ENCODE measurements around the gene GSK3A.
"Not testable (repeated sequence)": the region's sequence is repeated elsewhere in the genome, so short reads cannot be mapped to it uniquely, and the experiment has no call there.

The GSK3A gene

DNA sequence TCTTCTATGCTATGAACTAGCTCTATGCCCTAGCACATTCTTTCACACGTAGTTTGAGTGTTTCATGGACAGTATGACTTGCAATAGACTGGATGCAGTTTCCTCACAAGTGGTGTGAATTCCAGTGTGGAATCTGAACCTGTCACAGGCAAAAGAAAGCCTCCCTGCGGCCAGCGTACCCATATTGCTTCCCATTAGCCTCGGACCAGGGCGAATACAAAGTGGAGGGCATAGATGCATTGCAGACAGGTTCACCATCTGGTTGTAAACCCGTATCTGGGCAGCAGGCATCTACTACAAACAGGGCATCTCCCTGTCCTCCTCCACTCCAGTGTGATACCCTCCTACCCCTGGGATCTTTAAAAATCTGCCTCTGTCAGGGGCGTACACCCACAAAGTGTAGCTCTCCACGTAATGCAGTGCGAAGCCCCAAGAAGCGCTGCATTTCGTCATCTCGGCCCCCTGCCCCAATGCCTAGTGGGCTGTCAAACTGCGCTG is 25.3 kb upstream of the GSK3A start (continued):
- TF ChIP-seq, protein P1, sequence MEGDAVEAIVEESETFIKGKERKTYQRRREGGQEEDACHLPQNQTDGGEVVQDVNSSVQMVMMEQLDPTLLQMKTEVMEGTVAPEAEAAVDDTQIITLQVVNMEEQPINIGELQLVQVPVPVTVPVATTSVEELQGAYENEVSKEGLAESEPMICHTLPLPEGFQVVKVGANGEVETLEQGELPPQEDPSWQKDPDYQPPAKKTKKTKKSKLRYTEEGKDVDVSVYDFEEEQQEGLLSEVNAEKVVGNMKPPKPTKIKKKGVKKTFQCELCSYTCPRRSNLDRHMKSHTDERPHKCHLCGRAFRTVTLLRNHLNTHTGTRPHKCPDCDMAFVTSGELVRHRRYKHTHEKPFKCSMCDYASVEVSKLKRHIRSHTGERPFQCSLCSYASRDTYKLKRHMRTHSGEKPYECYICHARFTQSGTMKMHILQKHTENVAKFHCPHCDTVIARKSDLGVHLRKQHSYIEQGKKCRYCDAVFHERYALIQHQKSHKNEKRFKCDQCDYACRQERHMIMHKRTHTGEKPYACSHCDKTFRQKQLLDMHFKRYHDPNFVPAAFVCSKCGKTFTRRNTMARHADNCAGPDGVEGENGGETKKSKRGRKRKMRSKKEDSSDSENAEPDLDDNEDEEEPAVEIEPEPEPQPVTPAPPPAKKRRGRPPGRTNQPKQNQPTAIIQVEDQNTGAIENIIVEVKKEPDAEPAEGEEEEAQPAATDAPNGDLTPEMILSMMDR (tag by site-specific recombination; IDR thresholded peaks at IDR 0.05) = 0 out of 2 replicates have a peak, but pooled peaks have one; percentile 20
- TF ChIP-seq IKZF3 (tag by site-specific recombination; IDR thresholded peaks at IDR 0.05) (no peak), ZNF211 (tag by site-specific recombination; IDR thresholded peaks at IDR 0.05; ENCODE audit: low read depth) (no peak), GLIS2 (tag by site-specific recombination; IDR thresholded peaks at IDR 0.05) (no peak)

DNA sequence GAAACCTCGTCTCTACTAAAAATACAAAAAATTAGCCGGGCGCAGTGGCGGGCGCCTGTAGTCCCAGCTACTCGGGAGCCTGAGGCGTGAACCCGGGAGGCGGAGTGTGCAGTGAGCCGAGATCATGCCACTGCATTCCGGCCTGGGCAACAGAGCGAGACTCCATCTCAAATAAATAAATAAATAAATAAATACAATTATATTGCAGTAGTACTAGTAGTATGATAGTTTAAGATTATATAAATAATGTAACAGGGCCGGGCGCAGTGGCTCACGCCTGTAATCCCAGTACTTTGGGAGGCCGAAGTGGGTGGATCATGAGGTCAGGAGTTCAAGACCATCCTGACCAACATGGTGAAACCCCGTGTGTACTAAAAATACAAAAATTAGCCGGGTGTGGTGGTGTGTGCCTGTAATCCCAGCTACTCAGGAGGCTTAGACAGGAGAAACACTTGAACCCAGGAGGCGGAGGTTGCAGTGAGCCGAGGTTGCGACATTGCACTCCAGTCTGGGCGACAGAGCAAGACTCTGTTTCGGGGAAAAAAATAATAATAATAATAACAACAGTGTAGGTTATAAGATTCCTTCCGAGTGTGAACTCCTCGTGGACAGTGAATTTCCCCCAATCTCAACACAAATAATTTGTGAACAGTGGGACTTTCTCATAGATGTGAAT is 24.7 kb upstream of the GSK3A start:
- H3K4me3 ChIP-seq (ENCODE audit: low read depth, low read length); H3K27ac ChIP-seq (ENCODE audit: extremely low read depth, low read depth, low read length); H3K36me3 ChIP-seq (ENCODE audit: control insufficient read depth in 2 of 2, insufficient read depth in 1 of 2, low read length in 2 of 2); H3K9me3 ChIP-seq (ENCODE audit: control insufficient read depth, insufficient read depth, low read depth, low read length): not testable (repeated sequence)
- H3K4me1 ChIP-seq (ENCODE audit: control insufficient read depth, insufficient read depth, low read length) = peaks cover 16% of the 10 kb centered on the region
- TF ChIP-seq, protein P2, sequence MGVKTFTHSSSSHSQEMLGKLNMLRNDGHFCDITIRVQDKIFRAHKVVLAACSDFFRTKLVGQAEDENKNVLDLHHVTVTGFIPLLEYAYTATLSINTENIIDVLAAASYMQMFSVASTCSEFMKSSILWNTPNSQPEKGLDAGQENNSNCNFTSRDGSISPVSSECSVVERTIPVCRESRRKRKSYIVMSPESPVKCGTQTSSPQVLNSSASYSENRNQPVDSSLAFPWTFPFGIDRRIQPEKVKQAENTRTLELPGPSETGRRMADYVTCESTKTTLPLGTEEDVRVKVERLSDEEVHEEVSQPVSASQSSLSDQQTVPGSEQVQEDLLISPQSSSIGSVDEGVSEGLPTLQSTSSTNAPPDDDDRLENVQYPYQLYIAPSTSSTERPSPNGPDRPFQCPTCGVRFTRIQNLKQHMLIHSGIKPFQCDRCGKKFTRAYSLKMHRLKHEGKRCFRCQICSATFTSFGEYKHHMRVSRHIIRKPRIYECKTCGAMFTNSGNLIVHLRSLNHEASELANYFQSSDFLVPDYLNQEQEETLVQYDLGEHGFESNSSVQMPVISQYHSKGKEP (tag by site-specific recombination; IDR thresholded peaks at IDR 0.05) = 0 out of 2 replicates have a peak, but pooled peaks have one; percentile 5
- TF ChIP-seq KLF7 (tag by site-specific recombination; IDR thresholded peaks at IDR 0.05; ENCODE audit: borderline replicate concordance) = 0 out of 2 replicates have a peak, but pooled peaks have one; percentile 4
- POLR2A ChIA-PET = interaction anchor here (0.9 to 1.7 kb wide), 7 partner anchors 9 to 24 kb away, joined by 3 to 8 read pairs (median 6); partner anchors contain the start of gene GSK3A
- CTCF ChIA-PET = interaction anchor here (0.6 to 2.0 kb wide), 6 partner anchors 12 to 155 kb away, joined by 3 to 10 read pairs (median 3); no protein-coding TSS in a partner anchor

DNA sequence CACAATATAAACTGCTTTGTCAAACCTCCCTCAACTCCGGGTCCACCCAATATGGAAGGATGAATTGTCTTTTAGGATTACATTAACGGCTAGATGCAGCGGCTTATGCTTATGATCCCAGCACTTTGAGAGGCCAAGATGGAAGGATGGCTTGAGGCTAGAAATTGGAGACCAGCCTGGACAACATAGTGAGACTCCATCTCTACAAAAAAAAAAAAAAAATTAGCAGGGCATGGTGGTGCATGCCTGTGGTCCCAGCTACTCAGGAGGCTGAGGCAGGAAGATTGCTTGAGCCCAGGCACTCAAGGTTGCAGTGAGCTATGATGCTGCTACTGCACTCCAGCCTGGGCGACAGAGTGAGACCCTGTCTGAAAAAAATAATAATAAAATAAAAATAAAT is 23.7 kb upstream of the GSK3A start:
- CTCF ChIA-PET = interaction anchor here (1.2 to 1.7 kb wide), 2 partner anchors 13 to 16 kb away, joined by 3 read pairs; no protein-coding TSS in a partner anchor
- H3K4me3 ChIP-seq (ENCODE audit: low read depth, low read length); POLR2A ChIA-PET; H3K27ac ChIP-seq (ENCODE audit: extremely low read depth, low read depth, low read length); H3K36me3 ChIP-seq (ENCODE audit: control insufficient read depth in 2 of 2, insufficient read depth in 1 of 2, low read length in 2 of 2); H3K9me3 ChIP-seq (ENCODE audit: control insufficient read depth, insufficient read depth, low read depth, low read length): not testable (repeated sequence)
- TF ChIP-seq ZNF121 (tag by site-specific recombination; IDR thresholded peaks at IDR 0.05) = peak; percentile 97
- peaks cover 16% of the 10 kb centered on the region for H3K4me1 ChIP-seq (ENCODE audit: control insufficient read depth, insufficient read depth, low read length)

DNA sequence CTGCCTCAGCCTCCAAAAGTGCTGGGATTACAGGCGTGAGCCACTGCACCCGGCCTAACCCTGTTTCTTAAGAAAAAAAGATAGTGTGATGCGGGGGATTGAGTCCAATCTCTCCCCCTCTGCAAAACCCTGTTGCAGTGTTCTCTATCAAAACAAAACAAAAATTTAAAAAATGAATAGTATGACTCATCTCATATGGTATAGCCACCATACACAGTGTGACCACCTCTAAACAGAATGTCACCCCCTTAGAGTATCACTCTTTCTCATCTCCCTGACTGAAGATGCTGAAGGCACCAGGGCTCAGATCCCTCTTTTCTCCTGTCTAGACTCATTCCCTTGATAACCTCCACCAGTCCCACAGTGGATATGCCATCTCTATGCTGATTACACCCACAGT is 19.4 kb upstream of the GSK3A start:
- ChIA-PET CTCF (interaction anchor here (1.4 to 1.6 kb wide), 2 partner anchors 15 to 17 kb away, joined by 4 to 5 read pairs; no protein-coding TSS in a partner anchor), POLR2A (interaction anchor here (1.2 to 1.6 kb wide), 2 partner anchors 17 to 19 kb away, joined by 5 read pairs; no protein-coding TSS in a partner anchor)
- Histone ChIP-seq H3K4me3 (ENCODE audit: low read depth, low read length) (no peak overlapping the region), H3K27ac (ENCODE audit: extremely low read depth, low read depth, low read length) (no peak overlapping the region), H3K9me3 (ENCODE audit: control insufficient read depth, insufficient read depth, low read depth, low read length) (no peaks in the 10 kb centered on the region), H3K4me1 (ENCODE audit: control insufficient read depth, insufficient read depth, low read length) (no peaks in the 10 kb centered on the region), H3K36me3 (ENCODE audit: control insufficient read depth in 2 of 2, insufficient read depth in 1 of 2, low read length in 2 of 2) (no peaks in the 10 kb centered on the region)
- TF ChIP-seq ZNF132 (tag by site-specific recombination; IDR thresholded peaks at IDR 0.05; ENCODE audit: borderline replicate concordance) (no peak), ZNF23 (tag by site-specific recombination; IDR thresholded peaks at IDR 0.05; ENCODE audit: borderline replicate concordance) (no peak)

DNA sequence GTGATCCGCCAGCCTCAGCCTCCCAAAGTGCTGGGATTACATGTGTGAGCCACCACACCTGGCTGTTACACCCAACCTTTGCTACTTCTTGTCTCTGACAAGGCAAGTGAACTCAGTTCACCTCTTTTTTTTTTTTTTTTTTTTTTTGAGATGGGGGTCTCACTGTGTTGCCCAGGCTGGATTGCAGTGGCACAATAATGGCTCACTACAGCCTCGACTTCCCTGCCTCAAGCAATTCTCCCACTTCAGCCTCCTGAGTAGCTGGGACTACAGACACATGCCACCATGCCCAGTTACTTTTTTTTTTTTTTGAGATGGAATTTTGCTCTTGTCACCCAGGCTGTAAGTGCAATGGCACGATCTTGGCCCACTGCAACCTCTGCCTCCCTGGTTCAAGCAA is 15.4 kb upstream of the GSK3A start:
- TF ChIP-seq, protein P3, sequence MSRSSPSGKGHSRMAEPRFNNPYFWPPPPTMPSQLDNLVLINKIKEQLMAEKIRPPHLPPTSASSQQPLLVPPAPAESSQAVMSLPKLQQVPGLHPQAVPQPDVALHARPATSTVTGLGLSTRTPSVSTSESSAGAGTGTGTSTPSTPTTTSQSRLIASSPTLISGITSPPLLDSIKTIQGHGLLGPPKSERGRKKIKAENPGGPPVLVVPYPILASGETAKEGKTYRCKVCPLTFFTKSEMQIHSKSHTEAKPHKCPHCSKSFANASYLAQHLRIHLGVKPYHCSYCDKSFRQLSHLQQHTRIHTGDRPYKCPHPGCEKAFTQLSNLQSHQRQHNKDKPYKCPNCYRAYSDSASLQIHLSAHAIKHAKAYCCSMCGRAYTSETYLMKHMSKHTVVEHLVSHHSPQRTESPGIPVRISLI (tag by site-specific recombination; IDR thresholded peaks at IDR 0.05) = peak; percentile 75; the same call in 1 of the 2 replicates
- H3K4me1 ChIP-seq (ENCODE audit: control insufficient read depth, insufficient read depth, low read length) = peaks cover 13% of the 10 kb centered on the region
- not testable (repeated sequence) for H3K27ac ChIP-seq (ENCODE audit: extremely low read depth, low read depth, low read length); H3K9me3 ChIP-seq (ENCODE audit: control insufficient read depth, insufficient read depth, low read depth, low read length); H3K4me3 ChIP-seq (ENCODE audit: low read depth, low read length); H3K36me3 ChIP-seq (ENCODE audit: control insufficient read depth in 2 of 2, insufficient read depth in 1 of 2, low read length in 2 of 2)
- CTCF ChIA-PET = interaction anchor here (0.6 to 4.9 kb wide), 6 partner anchors 12 to 122 kb away, joined by 3 to 23 read pairs (median 4); partner anchors contain the start of gene GSK3A
- POLR2A ChIA-PET = interaction anchor here (0.6 to 1.1 kb wide), 6 partner anchors 10 to 892 kb away, joined by 3 to 11 read pairs (median 6); no protein-coding TSS in a partner anchor
